GM20000 (cell line): ENCODE results near the gene IREB2.

Source experiments
- DNase-seq: peaks from one replicate; pipeline ENCODE4 v3.0.0; 2012; ENCODE audit warnings: low spot score
- TF ChIP-seq, protein P1 (sequence below): IDR thresholded peaks from 2 replicates; pipeline ENCODE4 v1.5.1; 2012; ENCODE audit warnings: mild to moderate bottlenecking, control low read depth; ENCODE audit errors: extremely low read depth, missing control alignments

Gene IREB2

DNA sequence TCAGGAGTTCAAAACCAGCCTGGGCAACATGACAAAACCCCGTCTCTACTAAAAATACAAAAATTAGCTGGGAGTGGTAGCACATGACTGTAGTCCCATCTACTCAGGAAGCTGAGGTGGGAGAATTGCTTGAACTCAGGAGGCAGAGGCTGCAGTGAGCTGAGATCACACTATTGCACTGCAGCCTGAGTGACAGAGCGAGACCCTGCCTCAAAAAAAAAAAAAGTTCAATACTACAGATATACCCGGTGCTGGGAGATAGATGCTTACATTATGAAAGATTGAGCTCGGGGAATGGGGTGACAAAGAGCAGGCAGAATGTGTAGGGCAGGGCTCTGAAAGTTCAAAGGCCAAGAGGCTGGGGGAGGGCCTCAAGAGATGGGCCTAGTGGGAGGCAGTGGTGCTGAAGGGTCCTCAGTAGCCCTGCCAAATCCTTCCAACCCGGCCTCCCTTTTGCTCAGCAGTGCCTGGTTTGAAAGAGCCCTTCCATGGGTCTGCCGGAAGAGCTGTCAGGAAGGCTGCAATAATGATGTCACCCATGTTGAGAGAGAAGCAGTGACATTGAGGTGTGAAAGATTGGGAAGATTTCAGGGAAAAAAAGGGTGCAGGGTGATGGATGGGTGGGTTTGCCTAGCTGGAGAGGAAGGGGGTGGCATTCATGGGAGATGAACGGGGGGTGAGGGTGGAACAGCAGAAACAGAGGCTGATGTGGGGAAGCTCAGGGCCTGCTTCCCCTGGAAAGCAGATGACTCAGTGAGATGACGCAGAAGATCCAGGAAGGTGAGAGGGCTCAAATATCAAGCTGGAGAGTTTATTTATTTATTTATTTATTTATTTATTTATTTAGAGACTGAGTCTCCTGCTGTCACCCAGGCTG lies 20.0 kb upstream of the IREB2 start:
- TF ChIP-seq, protein P1, sequence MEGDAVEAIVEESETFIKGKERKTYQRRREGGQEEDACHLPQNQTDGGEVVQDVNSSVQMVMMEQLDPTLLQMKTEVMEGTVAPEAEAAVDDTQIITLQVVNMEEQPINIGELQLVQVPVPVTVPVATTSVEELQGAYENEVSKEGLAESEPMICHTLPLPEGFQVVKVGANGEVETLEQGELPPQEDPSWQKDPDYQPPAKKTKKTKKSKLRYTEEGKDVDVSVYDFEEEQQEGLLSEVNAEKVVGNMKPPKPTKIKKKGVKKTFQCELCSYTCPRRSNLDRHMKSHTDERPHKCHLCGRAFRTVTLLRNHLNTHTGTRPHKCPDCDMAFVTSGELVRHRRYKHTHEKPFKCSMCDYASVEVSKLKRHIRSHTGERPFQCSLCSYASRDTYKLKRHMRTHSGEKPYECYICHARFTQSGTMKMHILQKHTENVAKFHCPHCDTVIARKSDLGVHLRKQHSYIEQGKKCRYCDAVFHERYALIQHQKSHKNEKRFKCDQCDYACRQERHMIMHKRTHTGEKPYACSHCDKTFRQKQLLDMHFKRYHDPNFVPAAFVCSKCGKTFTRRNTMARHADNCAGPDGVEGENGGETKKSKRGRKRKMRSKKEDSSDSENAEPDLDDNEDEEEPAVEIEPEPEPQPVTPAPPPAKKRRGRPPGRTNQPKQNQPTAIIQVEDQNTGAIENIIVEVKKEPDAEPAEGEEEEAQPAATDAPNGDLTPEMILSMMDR, result no peak
- no peak for DNase-seq

DNA sequence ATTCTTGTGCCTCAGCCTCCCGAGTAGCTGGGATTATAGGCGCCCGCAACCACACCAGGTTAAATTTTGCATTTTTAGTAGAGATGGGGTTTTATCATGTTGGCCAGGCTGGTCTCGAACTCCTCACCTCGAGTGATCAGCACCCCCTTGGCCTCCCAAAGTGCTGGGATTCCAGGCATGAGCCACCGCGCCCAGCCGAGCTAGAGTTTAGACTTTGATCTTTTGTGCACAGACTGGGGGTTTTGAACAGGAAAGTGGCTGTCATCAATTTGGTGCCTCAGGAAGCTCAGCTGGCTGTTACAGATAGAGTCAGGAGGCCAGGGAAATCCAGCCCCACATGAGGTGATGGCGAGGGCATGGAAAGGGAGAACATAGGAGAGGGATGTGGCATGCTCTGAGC lies 19.3 kb upstream of the IREB2 start:
- no peak for DNase-seq
- TF ChIP-seq, protein P1, result no peak

DNA sequence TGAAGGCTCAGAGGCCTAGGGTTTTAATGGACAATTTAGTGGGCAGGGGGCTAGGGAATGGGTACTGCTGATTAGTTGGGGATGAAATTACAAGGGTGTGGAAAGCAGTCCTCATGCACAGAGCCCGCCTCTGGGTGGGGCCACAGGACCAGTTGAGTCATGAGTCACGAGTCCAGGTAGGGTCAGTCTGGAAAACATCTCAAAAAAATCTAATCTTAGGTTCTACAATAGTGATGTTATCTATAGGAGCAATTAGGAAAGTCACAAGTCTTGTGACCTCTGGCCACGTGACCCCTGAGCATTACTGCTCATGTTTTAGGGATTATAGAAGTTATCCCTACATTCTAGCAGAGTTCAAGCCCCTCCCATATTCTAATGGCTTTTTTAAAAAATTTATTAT lies 18.6 kb upstream of the IREB2 start:
- TF ChIP-seq, protein P1, result no peak

DNA sequence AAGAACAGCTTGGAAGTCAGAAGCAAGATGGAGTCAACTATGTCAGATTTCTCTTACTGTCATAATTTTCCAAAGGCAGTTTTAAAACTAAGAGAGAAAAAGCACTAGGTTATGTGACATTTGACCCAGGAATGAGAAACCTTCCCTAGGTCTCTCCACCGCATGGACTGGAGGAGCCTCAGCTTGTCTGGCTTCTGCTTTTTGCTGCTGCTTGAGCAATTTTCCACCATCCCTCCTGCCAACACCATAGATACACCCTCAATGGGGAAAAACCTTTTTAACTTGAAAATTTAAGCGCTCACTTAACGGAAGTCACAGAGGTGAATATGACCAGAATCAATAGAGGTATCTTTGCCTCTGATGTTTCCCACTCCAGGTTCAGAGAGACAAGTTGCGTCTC lies 17.8 kb upstream of the IREB2 start:
- no peak for DNase-seq
- TF ChIP-seq, protein P1, result no peak

More for the DNA sequence above, 18.6 kb upstream of the IREB2 start:
- no peak for DNase-seq

DNA sequence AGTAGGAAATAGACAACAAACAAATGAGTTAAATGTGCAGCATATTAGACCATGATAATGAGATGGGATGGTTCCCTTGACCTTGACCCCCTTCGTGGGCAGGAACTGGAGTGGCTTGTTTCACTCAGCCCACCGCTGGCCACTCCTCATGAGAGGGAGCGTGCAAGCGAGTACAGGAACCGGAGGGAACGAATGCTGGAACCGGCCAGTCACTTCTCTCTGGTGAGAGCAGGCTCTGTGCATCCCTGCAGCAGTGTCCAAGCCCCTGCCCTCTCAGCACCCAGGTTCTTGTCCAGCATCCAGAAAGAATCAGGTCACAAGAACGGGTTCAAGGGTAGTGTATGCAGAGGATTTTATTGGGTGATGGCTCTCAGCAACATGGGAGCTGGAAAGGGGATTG lies 17.2 kb upstream of the IREB2 start:
- TF ChIP-seq, protein P1, result no peak
- no peak for DNase-seq

DNA sequence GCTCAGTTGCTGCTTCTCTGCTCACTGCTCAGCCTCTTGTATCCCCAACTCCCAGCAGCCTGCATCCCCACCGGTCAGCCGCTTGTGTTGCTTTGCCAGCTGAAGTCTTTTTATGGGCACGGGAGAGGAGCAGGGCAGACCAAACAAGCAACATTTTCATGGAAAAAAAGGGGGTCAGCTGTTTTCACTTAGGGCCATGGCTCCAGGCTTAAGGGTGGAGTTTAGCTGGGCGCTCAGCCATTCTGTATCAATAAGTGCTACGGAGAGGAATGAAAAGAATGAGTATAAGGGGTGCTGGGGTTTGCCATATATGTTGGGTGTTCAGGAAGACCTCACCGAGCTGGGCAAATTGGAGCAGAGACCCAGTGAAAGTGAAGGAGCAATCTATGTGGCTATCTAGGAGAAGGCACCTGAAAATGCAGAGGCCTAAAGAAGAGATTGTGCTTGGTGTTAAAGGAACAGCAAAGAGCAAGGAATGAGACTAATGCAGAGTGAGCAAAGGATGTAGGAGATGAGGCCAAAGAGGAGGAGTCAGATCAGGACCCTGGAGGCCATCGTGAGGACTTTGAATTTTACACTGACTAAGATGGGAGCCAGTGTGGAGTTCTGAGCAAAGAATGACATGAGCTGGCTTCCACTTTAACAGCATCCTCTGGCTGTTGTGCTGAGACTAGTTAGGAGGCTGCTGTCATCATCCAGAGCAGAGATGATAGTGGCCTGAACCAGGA lies 16.6 kb upstream of the IREB2 start:
- TF ChIP-seq, protein P1, result no peak
- DNase-seq, result no peak
